DMS 273 treated with DMSO at 0.1 percent for 48 hours (cell line): ENCODE data around the gene PXN.
"Not testable (repeated sequence)": the region's sequence is repeated elsewhere in the genome, so short reads cannot be mapped to it uniquely, and the experiment has no call there.

Experiments
- DNase-seq: peaks from one replicate; lab custom pipeline; 2025; lab: John Stamatoyannopoulos, UW

Gene PXN

DNA sequence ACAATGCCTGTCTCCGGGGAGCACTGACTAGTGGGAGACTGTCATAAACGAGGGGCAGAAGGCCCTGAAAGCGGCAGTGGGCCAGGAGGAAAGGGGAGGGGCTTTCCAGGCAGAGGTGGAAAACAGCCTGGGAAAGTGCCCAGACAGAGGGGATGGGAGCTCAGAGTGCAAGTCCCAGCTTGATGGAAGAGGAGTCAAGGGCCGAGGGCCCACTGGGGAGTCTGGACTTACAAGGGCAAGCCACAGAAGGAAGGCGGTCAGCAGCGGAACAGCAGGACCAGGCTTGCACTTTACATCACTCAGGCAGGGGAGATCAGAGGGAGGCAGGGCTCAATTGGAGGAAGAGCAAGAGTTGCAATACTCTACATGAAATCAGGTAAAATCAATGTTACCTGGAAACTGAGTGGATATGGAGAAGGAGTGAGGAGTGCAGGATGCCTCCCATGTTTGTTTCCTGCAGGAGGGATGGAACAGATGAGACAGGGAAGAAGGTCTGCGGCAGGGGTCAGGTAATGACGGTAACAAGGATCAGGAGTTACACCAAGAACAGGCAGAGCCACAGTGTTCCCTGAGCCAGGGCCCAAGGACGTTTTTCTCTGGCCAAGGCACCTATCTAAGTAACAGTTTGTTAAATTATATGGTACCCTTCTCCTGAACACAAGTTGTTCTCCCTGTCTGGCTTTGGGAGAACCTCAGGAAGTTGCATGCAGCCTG, 23.8 kb downstream of the PXN start:
- no peak for DNase-seq

- no peak for DNase-seq
Observed at GRCh38 chr12:120240495-120240833, 25.1 kb downstream of the PXN start.

DNA sequence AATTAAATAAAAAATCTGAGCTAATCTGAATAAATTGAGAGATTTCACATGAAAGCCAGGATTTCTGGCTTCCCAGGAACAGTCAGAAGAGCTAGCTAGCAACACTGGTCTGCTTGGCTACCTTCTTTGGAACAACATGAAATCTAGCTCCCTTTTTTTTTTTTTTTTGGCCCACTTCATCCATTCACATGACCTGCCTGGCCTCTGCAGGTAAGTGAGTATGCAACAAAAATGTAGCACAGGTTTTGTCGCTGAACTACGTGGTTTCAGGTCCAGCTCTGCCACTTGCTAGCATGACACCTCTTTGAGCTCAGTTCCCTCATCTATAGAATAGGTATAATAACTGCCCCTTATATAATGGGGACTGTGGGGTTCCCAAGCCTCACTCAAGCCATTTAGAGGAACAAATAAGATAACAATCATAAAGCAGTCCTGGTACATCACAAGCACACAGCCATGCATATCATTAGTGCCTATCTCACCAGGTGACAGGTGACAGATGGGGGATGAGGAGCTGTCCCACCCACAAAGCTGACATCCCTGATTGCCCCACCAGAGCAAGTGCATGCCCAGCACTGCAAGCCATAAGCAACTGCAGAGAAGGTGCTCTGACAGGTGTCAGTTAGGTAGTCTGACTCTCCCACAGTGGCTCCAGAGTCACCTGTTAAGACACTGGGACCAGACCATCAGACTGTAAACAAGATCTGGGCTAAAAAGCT, 25.6 kb downstream of the PXN start:
- no peak for DNase-seq

GRCh38 chr12:120238839-120239445, 26.6 kb downstream of the PXN start:
- DNase-seq, result no peak

- DNase-seq, result no peak
Observed at GRCh38 chr12:120238217-120238616, 27.3 kb downstream of the PXN start.

DNA sequence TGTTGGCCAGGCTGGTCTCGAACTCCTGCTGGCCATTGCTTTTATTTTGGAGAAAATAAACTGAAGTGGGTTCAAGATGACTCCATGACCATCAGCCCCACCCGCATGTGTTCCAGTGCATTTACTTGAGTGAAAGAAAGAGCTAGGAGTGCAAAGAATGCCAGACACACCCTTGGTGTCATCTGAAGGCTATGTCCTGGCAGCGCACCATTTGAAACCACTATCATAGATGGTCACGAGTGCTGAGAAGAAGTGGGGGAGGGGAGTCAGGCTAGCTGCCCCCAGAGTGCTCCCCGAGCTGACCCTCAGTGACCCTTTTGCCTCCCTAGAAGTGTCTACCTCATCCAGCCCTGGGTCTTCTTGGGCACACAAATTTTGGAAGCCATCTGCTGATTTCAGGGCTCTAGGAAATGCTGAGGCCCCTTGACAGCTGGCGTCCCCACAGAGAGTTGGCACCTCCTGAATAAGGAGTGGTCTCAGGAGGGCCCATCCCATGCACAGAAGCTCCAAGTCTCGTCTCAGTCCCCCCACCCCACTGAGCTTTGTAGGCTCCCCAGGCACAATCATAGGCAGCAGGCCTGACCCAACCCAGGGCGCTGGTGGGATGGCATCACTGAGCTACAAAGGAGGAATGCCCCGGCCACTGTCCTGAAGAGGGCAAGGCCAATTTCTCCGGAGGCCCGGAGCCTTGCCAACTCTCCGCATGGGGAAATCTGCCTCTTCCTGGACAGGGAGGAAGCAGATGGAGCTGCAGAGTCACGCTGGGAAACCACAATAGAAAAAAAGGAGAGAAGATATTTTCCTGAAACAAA, 28.0 kb downstream of the PXN start:
- peak; percentile 88 for DNase-seq

DNA sequence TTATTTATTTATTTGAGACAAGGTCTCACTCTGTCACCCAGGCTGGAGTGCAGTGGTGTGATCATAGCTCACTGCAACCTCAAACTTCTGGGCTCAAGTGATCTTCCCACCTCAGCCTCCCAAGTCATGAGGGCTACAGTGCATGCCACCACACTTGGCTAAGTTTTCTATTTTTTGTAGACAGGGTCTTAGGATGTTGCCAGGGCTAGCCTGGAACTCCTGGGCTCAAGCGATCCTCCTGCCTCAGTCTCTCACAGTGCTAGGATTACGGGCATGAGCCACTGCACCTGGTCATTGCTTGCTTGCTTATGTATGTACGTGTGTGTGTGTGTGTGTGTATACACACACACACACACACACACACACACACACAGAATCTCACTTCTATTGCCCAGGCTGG, 28.7 kb downstream of the PXN start:
- DNase-seq, result not testable (repeated sequence)

DNA sequence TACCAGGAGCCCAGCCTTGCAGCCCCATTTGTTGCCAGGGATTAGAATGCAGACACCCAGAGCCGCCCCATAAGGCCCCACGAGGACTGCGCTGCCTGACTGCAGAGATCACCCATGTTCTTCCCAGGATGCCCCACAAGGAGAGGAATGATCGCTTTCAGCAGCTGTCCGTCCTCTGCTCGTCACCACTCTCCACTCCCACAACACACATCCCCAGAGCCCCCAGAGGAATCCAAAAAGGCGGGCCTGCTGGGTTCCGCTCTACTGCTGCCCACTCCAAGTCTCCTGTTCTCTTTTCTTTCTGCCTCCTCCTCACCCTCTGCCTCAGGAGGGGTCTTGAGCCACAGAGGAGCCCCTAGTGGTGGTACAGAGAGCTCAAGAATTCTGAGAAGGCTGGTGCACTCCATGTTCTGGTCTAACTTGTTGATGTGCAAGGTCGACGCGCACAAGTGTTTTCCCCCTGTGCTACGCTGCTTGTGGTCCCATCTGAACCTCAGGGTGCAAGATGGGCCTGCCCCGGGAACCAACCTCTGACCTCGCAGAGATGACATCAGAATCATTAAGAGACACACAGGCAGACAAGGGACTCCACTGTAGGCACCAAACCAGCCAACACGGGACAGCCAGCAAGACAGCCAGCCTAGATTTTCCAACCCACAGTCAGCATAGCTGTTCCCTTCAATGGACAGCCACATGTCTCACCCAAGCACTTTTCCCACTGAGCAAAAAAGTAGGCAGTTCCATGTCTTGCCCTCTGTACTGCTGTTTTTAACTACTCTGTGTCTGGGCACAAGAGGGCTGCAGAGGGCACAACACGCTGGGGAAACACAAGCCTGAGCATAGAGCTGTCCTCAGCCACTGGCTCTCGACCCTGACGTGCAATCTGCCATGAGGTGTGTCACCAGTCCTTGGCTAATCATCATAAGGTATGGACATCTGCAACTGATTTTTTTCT, 29.9 kb downstream of the PXN start:
- no peak for DNase-seq

DNA sequence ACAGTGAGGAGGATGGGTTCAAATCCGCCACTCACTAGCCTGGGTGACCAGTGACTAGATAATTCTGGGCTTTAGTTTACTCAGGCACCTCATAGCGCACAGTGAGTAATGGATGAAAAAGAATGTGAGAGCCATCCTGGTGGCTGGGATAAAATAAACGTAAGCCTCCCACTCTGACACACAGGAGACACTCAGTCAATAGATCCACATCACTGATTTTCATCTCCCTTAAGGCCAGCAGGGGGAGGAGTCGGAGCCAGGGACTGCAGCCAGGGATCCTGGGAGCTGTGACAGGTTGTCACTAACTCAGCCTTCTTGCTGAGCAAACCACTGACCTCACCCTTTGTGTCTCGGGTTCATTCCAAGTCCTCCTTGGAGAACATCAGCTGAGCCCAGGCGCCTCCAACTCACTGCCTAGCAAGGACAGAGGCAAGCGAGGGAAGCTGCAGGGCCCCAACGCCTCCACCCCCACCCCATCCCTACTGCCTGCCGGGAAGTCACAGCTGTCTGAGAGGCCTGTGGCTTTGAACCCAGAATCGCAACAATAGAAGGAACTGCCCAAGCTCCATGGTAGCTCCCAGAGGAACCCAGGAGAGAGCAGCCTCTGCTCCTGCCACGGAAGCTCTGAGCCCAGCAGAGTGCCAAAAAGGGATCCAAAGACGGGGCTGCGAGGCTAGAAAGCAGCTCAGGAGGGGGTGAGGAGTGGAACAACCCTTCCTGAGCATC, 30.7 kb downstream of the PXN start:
- peak; percentile 41 for DNase-seq

- no peak for DNase-seq
Observed at GRCh38 chr12:120231316-120232011, 34.1 kb downstream of the PXN start.

GRCh38 chr12:120230974-120231315, 34.6 kb downstream of the PXN start:
- DNase-seq, result no peak

- peak; percentile 74 for DNase-seq
Observed at GRCh38 chr12:120230326-120230973, 35.1 kb downstream of the PXN start.

GRCh38 chr12:120229487-120230325, 35.8 kb downstream of the PXN start:
- DNase-seq, result no peak

GRCh38 chr12:120229071-120229486, 36.5 kb downstream of the PXN start:
- DNase-seq, result no peak

DNA sequence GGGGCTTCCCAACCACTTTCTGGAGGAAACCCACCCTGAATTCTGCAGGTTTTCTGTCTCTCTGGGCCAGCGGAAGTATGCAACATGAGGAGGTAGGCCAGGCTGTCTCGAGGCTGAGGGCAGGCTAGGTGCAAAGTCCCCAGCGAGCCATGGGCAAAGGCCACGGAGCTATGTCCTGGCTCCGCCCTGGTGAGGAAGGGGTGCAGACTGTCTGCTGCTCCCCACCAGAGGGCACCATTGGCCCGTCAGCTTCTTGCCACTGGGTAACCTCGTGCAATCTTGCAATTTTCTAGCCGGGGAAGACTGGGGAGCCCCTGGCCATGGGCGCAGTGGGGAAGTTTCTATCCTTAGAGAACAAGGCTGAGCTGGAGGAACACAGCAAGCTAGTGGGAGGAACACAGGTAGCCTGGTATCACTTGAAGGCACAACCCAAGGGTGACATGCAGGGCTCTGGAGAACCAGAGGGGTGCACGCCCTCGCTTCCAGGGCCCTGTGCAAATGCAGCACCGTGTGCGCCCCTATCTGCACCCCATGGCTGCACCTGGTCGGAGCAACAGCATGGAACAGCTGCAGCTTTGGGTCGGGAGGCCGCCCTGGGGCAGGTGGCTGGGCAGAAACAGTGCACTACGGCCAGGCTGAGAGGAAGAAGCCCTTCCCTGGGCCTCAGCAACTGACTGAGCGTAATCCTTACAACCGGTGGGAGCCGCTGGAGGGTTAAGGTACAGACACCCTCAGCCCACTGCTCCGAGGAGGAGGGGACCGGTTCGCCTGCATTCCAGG, 37.0 kb downstream of the PXN start:
- no peak for DNase-seq

GRCh38 chr12:120228041-120228290, 37.6 kb downstream of the PXN start:
- no peak for DNase-seq

GRCh38 chr12:120227233-120228040, 38.1 kb downstream of the PXN start:
- no peak for DNase-seq
